ENCODE measurements around the gene UBE2U.

GRCh38 chr1:64186138-64186897 lies 17.1 kb upstream of the UBE2U start:
- TF ChIP-seq EZH2 (IDR thresholded peaks at IDR 0.05; ENCODE audit: borderline replicate concordance, insufficient read depth, low read length, poor library complexity, severe bottlenecking) = no peak
- TF ChIP-seq CTCF (IDR thresholded peaks at IDR 0.05; ENCODE audit: poor library complexity, severe bottlenecking) = no peak
- no peak for TF ChIP-seq MXI1 (conservative IDR thresholded peaks at IDR 0.05; ENCODE audit: poor library complexity, severe bottlenecking)
